ENCODE measurements around the gene TSPEAR. TPM values are rescaled to one million over a fixed set of nuclear protein-coding genes. Genes with fewer than 3 reads are reported as not detected.

TSPEAR gene
- total and polyA plus RNA-seq, 2 of the 13 experiments (the other 11 are each of a cell fraction or from before 2014, with no cell fraction given): 0.07 to 0.32 TPM

DNA sequence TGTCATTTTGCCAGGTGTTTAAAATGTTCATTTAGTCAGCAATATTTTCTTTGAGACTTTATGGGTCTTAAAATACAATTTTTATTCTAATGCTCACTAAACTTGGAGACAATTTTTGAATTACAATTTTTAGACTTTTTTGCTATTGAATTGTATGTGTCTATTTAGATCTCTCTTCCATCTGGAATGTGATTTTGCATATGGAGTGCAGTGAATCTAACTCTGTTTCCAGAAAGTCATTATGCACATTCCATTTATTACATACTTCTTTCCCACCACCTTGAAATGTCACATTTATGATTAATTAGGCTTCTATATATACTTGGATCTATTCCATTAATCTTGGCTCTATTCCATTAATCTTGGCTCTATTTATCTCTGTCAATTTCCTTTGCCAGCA, 5.6 kb upstream of the TSPEAR start:
- H3K4me3 ChIP-seq (replicated peaks in 1 of 3; ENCODE audit: insufficient read depth in 1 of 3, low read depth in 2 of 3, low read length in 3 of 3): no peak overlapping the region
- intact Hi-C loops (cut with micrococcal nuclease; ENCODE audit: unreplicated experiment) (no loop called here), in situ Hi-C loops (cut with HindIII; ENCODE audit: extremely low pct_ligation_motif_present, low pct_unique_long_range_greater_than_20kb) (no loop called here)
- H3K9ac ChIP-seq (ENCODE audit: insufficient read depth, low read depth, low read length): no peak overlapping the region
- peak in 1 of 2 experiments; percentile 26; a peak in 2 of 4 replicates for TF ChIP-seq MAFK (conservative IDR thresholded peaks at IDR 0.05 in 1 of 2, IDR thresholded peaks at IDR 0.05 in 1 of 2; ENCODE audit: low read length in 2 of 2)
- TF ChIP-seq, protein P1, sequence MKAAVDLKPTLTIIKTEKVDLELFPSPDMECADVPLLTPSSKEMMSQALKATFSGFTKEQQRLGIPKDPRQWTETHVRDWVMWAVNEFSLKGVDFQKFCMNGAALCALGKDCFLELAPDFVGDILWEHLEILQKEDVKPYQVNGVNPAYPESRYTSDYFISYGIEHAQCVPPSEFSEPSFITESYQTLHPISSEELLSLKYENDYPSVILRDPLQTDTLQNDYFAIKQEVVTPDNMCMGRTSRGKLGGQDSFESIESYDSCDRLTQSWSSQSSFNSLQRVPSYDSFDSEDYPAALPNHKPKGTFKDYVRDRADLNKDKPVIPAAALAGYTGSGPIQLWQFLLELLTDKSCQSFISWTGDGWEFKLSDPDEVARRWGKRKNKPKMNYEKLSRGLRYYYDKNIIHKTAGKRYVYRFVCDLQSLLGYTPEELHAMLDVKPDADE (CRISPR knock-in tag; IDR thresholded peaks at IDR 0.05): no peak
- peaks cover 7 to 20% of the 10 kb centered on the region in 2 experiments; a peak in 4 of 5 replicates for H3K27me3 ChIP-seq (ENCODE audit: control insufficient read depth in 1 of 2, insufficient read depth in 2 of 2, low read length in 2 of 2)
- ChIA-PET CTCF (ENCODE audit: low intra/inter-chr PET ratio, low total read pairs) (no interaction called here), POLR2A (no interaction called here)
- no peaks in the 10 kb centered on the region for H3K36me3 ChIP-seq (replicated peaks in 1 of 2; ENCODE audit: control insufficient read depth in 1 of 2, insufficient read depth in 2 of 2, low read length in 2 of 2)
- DNase-seq (ENCODE audit: low spot score) (no peak), ATAC-seq (no peak), FAIRE-seq (no peak)
- no peak overlapping the region for H3K27ac ChIP-seq (ENCODE audit: extremely low read length, insufficient read depth, low read length)
- H2AFZ ChIP-seq (ENCODE audit: low read length): no peak overlapping the region
- H4K20me1 ChIP-seq (ENCODE audit: insufficient read depth, low read length): no peaks in the 10 kb centered on the region
- no peak overlapping the region for H3K4me2 ChIP-seq (ENCODE audit: low read depth, low read length)
- no TSS peak for BruUV-seq (replicated peaks)
- H3K9me3 ChIP-seq (ENCODE audit: low read length): no peaks in the 10 kb centered on the region
- H3K4me1 ChIP-seq (ENCODE audit: insufficient read depth, low read length): peaks cover 9% of the 10 kb centered on the region; the same call in 1 of the 2 replicates
- no peaks in the 10 kb centered on the region for H3K79me2 ChIP-seq (ENCODE audit: insufficient read depth, low read length)

DNA sequence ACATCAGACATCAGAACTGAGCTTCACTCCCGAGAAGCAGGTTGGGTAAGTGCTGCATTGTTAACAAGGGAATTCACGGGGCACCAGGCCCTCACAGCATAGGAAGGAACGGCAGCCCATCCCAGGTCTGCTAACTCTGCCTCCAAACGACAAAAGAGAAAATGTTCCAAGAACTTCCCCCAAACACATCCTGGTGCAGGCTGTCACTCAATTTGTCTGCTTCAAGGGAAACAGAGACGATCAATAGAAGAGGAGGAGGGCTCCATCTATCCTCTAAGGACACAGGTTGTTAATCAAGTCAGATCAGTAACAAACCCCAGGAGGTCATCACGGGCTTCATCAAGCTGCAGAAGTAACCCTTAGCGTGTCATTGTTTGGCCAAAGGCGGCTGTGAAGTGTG, 3.5 kb upstream of the TSPEAR start:
- in situ Hi-C loops (cut with HindIII; ENCODE audit: extremely low pct_ligation_motif_present, low pct_unique_long_range_greater_than_20kb) (no loop called here), intact Hi-C loops (cut with micrococcal nuclease; ENCODE audit: unreplicated experiment) (no loop called here)
- ATAC-seq (no peak), DNase-seq (ENCODE audit: low spot score) (no peak), FAIRE-seq (no peak)
- TF ChIP-seq ZNF790 (CRISPR knock-in tag; IDR thresholded peaks at IDR 0.05; ENCODE audit: borderline replicate concordance): no peak
- H3K36me3 ChIP-seq (replicated peaks in 1 of 2; ENCODE audit: control insufficient read depth in 1 of 2, insufficient read depth in 2 of 2, low read length in 2 of 2): no peaks in the 10 kb centered on the region
- H3K9me3 ChIP-seq (ENCODE audit: low read length): no peaks in the 10 kb centered on the region
- no peak overlapping the region for H3K4me3 ChIP-seq (replicated peaks in 1 of 3; ENCODE audit: insufficient read depth in 1 of 3, low read depth in 2 of 3, low read length in 3 of 3)
- H3K4me1 ChIP-seq (ENCODE audit: insufficient read depth, low read length): peaks cover 16% of the 10 kb centered on the region; the same call in 1 of the 2 replicates
- no peaks in the 10 kb centered on the region for H3K79me2 ChIP-seq (ENCODE audit: insufficient read depth, low read length)
- POLR2A ChIA-PET: no interaction called here
- no peak overlapping the region for H3K27ac ChIP-seq (ENCODE audit: extremely low read length, insufficient read depth, low read length)
- H3K4me2 ChIP-seq (ENCODE audit: low read depth, low read length): no peak overlapping the region
- H4K20me1 ChIP-seq (ENCODE audit: insufficient read depth, low read length): no peaks in the 10 kb centered on the region
- CTCF ChIA-PET (ENCODE audit: low intra/inter-chr PET ratio, low total read pairs): no interaction called here
- peaks cover 14 to 38% of the 10 kb centered on the region in 2 experiments for H3K27me3 ChIP-seq (ENCODE audit: control insufficient read depth in 1 of 2, insufficient read depth in 2 of 2, low read length in 2 of 2)
- H2AFZ ChIP-seq (ENCODE audit: low read length): no peak overlapping the region
- WGBS (ENCODE audit: low lambda C conversion rate): 10% methylated on average over 7 of the region's 8 CpGs
- H3K9ac ChIP-seq (ENCODE audit: insufficient read depth, low read depth, low read length): no peak overlapping the region
- BruUV-seq (replicated peaks): no TSS peak
